Putamen (tissue), 1 donor: Measurements from ENCODE around the gene VSIG10L.

Experiments
- DNase-seq: peaks from one replicate; pipeline ENCODE4 v3.0.0-alpha.2; 2016; ENCODE audit warnings: low spot score

Gene VSIG10L

DNA sequence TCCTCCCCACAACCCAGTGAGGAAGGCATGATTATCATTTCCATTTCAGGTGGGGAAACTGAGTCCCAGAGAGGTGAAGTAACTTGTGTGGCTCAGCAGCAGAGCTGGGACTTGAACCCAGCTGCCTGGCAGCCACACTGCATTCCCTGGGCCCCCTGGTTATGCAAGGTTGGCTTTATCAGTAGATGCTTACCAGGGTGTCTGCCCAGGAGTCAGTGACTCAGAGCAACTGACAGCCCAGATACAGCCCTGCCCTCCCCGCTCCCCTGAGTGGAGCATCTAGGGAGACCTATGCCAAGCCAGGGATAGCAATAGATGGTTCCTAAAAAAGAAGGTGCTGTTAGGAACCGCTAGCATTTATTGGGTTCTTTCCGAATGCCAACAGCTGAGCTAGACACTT, 24.6 kb downstream of the VSIG10L start:
- DNase-seq, result no peak

DNA sequence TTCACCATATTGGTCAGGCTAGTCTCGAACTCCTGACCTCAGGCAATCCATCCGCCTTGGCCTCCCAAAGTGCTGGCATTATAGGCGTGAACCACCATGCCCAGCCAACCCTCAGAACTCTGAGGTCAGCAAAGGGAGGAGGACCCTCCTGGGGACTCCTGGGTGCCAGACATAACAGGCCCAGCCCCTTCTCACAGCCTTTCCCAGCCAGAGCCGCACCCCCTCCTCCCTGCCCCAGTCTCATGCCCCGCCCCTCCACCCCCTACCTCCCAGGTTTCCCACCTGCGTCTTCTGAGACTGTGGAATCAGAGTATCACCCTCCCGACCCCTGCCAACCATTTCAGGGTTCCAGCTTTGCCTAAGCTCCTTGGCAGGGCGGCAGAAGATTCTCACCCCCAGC, 25.3 kb downstream of the VSIG10L start:
- DNase-seq, result no peak

DNA sequence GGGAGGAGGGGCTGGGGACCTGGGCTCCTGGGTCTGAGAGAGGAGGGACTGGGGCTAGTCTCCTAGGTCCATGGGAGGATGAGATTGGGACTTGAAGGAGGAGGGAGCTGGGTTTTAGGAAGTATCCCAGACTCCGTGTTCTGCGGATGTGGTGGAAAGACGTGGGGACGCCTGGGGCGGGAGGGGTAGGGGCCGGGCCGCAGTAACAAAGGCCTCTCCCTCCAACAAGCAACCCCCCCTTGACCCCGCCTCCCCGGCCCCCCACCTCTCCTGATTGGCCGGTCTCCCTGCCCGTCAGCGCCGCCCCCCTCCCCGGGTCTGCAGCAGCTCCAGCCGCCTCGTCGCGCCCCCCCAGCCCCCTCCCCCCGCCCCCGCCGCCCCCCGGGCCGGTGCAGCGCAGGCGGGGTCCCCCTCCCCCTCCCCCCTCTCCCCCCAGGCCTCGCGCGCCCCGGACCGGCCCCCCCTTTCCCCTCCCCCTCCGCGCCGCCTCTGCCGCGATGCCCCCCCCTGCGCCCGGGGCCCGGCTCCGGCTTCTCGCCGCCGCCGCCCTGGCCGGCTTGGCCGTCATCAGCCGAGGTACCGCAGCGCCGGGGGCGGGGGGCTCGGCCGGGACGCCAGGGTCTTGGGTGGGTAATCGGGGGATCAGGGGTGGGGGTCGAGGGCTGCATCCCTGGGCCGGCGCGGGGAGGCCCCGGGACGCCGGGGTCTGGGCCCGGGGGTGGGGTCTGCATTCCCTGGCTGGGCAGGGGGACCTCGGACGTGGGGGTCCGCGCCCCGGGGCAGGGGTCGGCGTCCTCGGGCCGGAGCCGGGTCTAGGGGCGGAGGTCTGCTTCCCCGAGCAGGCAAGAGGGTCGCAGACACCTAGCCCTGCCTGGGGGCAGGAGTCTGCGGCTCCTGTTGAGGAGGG, 30.3 kb downstream of the VSIG10L start, which contains the start of gene IGLON5:
Gene IGLON5, plus strand, starts transcription at position 294 of the 907 bp plus-strand sequence. Its CDS starts 204 bp downstream, at position 498.
- no peak for DNase-seq

DNA sequence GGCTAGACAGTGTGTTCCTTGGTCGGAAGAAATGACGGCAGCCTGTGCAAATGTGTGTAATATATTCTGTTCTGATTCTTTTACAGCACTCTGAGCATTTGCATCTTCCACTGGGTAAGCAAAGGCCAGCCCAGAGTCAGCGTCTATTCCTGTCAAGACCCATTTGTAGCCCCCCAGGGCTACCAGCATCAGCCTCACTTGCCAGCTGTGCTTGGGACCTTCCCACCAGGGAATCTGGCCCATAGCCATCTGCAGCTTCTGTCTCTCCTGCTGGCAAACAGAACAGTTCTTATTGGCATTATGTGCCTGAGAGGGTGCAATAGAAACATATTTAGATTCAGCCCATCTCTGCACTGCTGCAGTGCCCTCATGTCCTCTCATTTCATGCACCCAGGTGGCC, 36.5 kb downstream of the VSIG10L start:
- no peak for DNase-seq

DNA sequence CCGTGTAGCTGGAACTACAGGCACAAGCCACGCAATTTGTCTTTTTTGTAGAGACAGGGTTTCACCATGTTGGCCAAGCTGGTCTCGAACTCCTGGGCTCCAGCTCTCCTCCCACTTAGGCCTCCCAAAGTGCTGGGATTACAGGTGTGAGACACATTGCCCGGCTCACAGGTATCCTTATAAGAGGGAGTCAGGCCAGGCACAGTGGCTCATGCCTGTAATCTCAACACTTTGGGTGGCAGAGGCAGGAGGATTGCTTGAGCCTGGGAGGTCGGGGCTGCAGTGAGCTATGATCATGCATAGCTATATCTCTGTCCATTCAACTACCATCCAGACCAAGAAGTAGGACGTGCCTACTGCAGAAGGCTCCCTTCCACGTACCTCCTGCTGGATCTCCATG, 40.7 kb downstream of the VSIG10L start:
- no peak for DNase-seq

DNA sequence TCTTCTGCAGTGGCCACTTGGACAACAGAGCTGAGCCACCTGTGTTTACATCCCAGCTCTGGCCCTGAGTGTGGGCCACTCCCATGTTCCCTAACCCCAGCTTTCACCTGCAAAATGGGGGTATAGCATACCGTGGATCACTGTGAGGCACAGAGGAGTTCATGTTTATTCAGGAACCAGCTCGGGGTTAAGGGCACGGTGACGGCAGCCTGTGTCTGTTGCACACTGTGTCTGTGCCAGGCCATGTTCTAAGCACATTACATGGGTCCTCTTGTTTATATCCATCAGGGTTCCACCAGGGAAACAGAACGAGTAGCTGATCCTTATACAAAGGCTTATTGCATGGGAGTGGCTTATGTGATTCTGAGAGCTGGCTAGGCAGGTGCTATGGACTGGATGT, 44.5 kb downstream of the VSIG10L start:
- DNase-seq, result no peak

DNA sequence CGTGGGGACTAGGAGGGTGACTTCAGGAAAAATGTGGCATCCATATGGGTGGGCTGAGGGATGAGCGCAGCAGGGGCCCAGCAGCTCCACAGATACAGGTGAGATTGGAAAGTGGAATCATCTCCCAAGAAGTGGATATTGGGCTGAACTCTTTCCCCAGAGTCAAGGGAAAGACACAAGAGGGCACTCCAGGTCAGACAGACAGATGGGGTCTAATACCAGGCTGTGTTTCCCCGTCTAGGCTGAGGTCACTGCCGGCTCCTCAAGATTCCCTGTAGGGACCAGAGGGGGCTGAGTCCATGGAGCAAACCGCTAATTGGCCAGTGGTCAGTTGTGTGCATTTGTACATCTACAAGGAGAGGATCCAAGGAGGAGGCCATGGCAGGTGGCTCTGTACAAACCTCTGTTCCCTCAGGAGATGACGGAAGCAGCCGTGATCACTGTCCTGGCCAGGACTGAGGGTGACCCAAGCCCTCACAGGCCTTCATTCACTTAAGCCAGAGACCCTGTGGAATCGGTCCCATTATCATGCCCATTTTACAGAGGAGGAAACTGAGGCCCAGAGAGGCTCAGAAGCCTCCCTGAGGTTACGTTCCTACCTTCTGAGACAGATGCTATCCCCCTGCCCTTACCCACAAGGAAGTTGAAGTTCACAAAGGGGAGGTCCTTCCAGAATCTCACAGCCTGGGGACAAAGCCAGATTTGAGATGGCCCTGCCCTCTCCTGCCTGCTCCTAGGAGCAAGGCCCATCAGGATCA, 45.4 kb downstream of the VSIG10L start:
- no peak for DNase-seq

DNA sequence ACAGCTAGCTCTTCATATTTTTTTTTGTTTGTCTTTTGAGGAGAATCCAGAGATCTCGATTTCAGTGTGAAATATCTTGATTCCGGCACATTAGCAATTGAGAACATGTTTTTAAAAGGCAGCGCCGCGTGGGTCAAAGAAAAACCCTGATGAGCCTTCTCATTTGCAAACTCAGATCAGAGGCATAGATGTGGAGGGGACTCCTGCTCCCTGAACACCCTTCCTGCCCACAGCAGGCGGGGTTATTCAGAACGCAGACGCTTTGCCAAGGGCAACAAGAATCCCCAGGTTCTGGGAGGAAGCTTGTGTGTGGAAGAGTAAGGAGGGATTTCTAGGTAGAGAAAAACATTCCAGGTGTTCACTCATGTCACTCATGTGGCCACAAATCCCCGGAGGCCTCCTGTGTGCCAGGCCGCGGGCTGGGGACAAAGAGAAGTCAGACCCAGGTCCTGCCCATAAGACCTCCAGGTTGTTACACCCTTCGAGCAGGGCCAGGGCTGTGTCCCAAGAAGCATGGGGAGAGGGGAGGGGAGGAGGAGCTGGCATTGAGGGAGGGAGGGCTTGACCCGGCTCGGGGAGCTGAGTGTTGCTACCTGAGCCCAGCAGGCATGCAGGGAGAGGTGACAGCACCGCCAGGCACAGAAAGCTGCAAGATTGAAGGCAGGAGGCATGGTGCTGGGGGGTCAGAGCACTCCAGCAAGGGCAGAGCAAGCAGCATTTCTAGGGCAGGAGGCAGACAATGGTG, 46.4 kb downstream of the VSIG10L start:
- no peak for DNase-seq

DNA sequence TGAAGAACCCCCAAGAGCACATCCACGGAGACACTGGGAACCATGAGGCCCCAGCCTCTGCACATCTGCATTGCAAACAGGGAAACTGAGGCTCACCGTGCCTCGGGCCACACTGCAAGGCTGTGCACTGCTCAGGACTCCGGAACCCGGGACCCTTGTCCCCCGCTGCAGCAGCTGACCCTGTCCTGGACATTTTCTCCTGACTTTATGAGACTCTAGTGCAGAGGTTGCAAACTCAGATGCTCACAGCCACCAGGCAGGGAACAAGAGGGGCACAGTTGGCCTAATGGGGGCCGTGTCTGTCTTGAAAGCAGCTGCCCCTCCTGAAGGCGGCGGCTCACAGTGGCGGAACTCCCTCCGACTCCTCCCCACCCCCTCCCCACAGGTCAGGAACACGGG, 47.0 kb downstream of the VSIG10L start:
- no peak for DNase-seq

DNA sequence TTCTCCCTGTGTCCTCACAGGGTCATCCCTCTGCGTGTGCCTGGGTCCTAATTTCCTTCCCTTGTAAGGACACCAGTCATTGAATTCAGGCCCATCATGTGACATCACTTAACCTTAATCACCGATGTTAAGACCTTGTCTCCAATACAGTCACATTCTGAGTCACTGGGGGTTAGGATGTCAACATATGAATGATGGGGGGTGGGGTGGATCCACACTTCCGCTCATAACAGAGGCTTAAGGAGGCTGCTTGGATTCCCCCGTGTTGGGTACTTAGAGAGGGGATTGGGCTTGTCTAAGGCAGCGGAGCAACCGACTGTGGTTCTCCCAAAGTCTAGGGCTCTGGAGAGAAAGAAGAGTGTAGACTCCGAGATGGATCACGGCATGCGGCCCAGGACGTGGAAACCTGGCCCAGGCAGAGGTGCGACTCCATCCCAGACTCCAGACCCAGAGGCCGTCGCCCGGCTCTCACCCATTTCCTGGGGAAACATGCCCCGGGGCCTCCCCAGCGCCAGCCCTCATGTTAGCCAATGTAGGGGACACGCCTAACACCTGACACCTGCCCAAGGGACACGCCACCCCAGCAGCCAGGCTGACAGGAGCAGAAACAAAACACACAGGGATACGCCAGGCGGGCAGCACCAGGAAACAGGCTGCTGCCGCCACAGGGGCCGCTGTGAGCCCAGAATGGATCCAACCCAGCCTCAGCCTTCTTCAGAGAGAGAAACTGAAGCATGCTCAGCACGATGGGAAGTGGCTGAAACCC, 47.5 kb downstream of the VSIG10L start:
- DNase-seq, result no peak

DNA sequence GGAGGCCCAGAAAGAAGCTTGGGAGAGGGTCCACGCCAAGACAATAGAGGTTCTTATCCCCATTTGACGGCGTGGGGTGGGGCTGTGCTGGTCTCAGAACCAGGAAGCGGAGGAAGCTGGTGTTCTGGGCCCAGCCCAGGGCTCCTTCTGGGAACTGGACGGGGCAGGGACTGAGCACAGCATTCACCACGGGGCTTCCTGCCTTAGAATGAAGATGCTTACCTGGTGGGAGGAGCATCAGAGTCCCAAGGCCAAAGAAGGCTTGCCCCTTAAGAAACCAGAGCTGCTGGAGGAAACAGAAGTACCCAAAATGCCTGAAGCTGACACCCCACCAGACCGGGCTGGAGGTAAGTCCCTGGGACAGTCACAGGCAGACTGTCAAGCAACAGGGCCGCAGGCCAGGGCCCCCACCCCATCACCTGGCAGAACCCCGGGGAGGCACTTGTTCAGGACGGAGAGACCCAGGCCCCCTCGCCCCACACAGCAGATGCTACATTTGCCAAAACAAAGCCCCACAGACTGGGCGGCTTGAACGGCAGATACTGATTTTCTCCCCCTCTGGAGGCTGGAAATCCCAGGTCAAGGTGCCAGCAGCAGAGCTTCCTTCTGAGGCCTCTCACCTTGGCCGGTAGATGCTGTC, 48.2 kb downstream of the VSIG10L start:
- no peak for DNase-seq

DNA sequence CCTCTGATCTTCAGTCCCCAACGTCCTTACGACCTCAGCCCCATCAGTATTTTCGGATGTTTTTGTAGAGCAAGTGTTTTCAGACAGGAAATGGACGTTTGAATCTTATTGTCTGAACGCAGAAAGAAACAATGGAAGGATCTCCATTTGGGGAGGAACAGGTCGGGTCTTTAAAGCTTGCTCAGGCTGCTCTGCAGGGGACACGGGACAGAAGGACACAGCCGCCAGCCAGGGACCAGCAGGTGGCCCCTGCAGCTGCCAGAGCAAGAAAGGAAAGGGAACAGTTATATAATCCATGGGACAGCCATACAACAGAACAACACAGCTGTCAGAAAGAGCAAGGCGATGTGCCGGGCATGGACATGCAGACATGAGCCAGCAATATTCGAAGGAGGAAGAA, 49.0 kb downstream of the VSIG10L start:
- DNase-seq, result peak; percentile 7

DNA sequence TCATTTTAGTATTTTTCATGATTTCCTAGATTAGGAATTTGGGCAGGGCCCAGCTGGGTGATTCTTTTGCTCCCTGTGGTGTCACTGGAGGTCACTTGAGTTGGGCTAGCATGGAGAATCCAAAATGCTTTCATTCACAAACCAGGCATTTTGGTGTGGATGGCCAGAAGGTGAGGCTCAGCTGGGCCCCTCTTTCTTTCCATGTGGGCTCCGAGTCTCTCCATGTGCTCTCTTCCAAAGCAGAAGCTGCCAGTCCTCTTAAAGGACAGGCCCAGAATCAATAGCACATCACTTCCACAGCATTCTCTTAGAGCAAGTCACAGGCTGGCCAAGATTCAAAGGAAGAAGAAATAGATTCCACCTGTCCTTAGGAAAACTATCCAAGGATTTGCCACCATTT, 52.3 kb downstream of the VSIG10L start:
- DNase-seq, result no peak

DNA sequence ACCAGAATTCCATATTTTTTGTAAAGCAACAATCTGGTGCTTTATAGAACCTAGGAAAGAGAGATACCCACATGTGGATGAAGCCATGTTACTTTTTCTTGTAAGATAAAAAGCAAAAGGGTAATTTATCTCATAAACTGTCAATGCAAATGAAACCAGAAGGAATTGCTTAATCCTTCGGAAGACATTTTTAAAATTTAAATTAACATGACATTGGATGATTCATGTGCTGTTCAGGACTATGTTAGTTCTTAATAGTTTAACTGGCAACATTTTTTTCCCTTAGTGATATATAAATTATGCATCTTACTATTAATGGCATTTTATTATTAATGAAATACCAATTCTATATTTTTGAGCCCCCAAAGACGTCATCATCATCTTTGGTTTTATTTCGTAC, 56.3 kb downstream of the VSIG10L start:
- DNase-seq, result no peak

DNA sequence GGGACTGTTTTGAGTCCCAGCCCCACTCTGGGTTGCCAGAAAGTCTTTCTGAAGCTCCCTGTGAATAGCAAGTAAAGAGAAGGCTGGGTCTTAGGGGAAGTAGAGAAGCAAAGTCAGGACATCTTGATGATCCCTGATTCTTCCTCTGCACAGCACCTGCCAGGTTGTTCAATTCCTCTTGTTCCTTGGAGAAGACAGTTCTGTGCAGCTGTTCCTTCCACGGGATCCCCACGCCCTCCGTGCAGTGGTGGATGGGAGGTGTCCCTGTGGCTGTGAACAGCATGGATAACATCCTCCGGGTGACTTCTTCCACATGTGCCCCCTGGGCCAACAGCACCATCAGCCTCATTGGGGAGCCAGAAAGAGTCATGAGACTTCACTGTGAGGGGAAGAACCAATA, 59.6 kb downstream of the VSIG10L start:
- no peak for DNase-seq
